TTC549 (cell line): ENCODE results near the gene EXOC6.

ENCODE experiments used
- FAIRE-seq: peaks from 2 replicates; lab custom pipeline; 2012; peaks lifted over from hg19 to GRCh38; lab: Jason Lieb, UNC

The EXOC6 gene

GRCh38 chr10:92848441-92849233 is at the start of gene EXOC6:
TSS of gene EXOC6 (plus strand) at chr10:92848520. CDS start at chr10:92848534, 14 bp downstream.
- FAIRE-seq = no peak

DNA sequence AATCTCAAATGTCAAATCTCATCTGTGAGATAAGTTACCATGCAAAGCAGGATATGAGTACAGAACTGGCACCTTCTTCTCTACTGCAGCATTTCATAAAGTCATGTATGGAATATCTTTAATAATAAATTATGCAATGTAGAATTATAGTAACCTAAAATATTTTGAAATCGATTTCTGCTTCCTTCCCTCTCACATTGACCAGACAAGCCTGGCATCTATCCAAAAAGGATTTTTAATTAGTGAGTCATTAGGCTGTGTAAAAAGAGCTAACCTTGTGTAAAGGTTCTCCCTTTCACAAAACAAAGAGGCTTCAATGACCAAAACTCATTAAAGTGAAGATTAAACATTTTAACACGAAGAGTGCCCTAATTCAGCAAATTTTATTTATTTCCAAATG is 48.8 kb upstream of the EXOC6 start:
- no peak for FAIRE-seq

- FAIRE-seq = no peak
These were observed 48.1 kb upstream of the EXOC6 start for GRCh38 chr10:92800134-92800733.

DNA sequence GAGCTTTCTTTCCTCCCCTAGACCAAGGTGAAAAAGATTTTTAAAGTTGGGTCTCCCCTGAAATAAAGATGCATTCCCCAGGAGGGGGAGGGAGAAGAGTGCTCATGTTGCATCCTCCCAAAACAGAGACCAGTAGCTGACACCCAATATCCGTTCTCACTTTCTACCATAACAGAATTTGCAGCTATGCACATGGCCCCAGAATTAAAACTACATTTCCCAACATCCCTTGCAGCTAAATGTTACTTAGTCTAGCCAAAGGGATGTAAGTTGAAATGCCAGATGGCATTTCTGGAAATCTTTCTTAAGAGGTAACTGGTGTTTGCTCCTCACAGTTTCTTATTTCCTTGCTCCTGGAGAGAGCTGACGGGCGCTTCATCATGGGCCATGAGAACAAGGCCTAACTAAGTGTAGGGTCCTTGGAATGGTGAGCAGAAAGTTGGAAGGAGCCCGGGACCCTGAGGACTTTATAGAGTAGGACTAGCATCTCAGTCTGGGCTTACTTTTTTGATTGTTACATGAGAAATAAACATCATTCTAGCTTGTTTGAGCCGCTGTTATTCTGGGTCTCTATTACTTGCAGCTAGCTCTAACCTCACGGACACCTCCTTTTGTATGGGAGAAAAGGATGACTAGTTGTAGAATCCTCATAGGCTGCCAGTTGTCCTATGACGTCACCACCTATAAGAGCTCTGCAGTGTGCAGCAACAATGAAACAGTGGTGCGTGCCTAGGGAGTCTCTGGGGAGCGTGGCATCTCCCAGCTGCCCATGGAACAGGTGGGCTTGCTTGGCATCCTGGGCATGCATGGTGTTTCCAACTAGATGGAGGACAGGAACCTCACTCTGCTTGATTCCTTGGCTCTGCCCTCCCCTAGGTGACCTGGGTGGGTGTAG is 46.1 kb upstream of the EXOC6 start:
- FAIRE-seq = no peak

GRCh38 chr10:92809840-92810239 is 38.5 kb upstream of the EXOC6 start:
- FAIRE-seq = no peak

DNA sequence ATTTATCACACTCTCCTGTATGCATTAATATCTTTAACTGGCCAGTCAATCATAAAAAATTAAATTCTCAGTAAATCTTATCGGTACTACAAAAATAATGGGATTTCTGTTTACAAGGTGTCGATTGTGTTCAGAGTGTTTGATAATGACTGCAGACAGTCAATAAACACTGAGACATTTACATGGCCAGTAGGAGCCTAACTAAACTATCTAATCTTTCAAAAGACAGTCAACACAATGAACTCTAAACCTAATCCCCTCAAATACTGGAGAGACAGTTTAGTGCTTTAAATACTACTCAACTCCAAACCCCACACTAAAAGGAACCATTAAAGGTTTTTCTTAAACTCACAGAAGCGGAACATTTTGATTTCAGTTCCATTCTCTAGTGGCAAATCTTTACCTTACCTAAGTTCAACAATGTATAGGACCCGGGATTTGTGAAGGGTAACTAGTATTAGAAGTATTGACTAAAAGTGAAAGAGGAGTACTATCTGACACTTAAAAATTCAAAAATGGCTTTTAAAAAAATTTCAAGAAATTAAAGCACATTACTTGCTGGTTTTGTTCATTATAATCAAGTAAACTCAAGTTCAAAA is 37.3 kb upstream of the EXOC6 start:
- FAIRE-seq = no peak

GRCh38 chr10:92811986-92812385 is 36.3 kb upstream of the EXOC6 start:
- no peak for FAIRE-seq

GRCh38 chr10:92813979-92814378 is 34.3 kb upstream of the EXOC6 start:
- FAIRE-seq = no peak

DNA sequence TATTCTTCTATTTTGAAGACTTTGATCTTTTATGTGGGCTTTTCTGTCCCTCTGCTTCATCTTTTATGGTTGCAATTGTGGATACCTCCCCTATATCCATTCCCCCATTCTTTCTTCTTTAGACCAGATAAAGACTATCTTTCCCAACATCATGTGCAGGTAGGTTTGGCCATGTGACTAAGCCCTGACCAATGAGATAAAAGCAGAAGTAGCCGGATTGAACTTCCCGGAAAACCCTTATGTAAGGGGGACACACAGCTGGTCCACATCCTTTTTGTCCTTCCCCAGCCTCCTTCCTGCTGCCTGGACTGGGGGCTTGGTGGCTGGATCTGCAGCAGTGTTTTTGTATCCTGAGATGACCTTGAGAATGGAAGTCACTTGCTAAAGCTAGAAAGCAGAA is 33.5 kb upstream of the EXOC6 start:
- FAIRE-seq = no peak

DNA sequence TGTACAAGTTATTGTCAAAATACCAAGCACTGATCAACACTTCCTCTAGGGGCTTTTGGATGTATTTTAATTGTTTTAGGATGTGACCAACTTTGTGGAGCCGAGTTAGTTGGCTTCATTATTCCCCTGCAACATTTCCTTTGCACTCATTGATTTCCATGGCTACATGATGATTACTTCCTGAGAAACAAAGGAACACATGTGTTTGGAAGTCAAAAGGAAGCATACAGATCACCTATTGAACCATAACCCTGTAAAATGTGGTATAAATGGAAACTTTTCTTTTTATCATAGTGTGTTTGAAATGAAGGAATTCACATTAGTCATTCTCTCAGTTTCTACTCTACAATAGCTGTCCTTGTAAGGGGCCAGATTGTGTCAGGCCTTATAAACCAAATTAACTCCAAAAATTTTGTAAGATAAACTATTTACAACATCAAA is 32.2 kb upstream of the EXOC6 start:
- no peak for FAIRE-seq

DNA sequence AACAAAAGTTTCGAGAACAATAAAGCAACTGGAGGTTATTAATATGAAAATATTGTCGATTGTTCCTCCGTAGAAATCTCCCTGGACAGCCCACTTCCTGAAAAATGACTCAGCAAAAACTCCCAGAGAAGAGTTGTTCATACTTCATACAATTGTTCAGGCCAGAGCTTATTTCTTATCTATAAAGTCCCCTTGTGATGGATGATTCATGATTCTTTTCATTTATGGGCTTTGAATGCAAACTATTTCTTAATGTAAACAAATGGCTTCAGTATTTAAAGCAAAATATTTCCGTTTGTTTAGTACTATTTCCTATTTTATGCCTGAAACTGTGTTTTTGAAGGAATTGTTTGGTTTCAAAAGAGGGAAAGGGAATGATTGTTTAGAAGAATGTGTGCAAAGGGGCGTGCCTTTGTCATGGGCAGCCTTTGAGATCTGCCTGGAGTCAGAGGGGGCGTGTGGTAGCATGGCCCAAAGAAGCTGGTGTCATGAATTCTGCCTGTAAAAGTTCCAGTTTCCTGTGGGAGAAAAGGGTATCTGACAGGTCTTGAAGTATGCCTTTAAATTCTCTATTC is 26.2 kb upstream of the EXOC6 start:
- no peak for FAIRE-seq

DNA sequence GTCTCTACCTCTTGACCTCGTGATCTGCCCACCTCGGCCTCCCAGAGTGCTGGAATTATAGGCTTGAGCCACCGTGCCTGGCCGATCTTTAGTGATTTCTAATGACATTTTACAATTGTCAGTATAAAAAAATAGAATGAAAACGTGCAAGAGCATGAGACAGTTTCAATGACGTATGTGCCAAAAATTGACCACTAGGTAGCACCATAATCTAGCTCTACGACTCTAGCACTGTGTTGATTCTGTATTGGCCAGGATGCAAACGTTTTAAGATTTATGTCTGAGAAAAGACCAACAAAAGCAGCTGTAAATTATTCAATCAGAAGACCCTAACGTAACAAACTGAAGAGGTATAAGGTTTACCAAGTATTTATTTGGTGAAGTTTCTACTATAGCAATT is 25.4 kb upstream of the EXOC6 start:
- no peak for FAIRE-seq

GRCh38 chr10:92826061-92826460 is 22.3 kb upstream of the EXOC6 start:
- no peak for FAIRE-seq

DNA sequence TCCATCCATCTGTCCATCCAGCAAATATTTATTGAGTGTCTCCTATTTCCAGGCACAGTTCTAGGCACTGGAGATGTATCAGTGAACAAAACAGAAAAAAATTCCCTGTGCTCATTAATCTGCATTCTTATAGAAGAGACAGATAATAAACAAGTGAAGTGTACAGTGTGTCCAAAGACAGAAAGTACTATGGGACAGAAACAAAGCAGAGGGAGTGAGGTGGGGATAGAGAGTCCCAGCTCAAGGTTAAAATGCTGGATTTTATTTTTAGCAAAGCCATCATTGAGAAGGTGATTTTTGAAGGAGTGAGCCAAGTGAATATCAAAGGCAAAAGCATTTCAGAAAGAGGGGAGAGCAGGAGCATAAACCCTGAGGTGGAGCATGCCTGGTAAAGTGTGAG is 21.8 kb upstream of the EXOC6 start:
- FAIRE-seq = no peak

DNA sequence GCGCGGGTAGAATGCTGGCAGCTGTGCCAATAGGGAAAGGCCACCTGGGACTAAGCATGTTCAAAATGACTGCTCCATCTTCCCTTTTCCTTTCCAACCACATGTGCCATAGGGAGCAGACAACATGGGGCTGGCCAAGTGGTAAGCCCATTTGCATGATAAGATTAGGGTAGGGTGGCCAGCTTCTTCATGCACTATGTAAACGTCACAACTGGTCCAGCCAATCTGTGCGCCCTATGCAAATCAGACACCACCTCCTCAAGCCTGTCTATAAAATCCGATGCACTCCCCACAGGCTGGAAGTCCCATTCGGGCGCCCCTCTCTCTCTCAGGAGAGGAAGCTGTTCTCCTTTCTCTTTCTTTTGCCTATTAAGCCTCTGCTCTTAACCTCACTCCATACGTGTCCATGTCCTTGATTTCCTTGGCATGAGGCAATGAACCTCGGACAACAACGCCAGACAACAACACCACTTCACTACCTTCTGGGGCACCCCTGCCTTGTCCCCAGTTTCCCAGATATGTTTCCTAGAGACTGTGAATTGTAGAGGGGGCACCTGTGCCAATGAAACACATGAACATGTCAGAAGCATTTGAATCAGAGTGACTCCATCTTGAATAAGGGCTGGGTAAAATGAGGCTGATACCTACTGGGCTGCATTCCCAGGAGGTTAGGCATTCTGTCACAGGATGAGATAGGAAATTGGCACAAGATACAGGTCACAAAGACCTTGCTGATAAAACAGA is 19.1 kb upstream of the EXOC6 start:
- no peak for FAIRE-seq

GRCh38 chr10:92829786-92830377 is 18.4 kb upstream of the EXOC6 start:
- FAIRE-seq = no peak

DNA sequence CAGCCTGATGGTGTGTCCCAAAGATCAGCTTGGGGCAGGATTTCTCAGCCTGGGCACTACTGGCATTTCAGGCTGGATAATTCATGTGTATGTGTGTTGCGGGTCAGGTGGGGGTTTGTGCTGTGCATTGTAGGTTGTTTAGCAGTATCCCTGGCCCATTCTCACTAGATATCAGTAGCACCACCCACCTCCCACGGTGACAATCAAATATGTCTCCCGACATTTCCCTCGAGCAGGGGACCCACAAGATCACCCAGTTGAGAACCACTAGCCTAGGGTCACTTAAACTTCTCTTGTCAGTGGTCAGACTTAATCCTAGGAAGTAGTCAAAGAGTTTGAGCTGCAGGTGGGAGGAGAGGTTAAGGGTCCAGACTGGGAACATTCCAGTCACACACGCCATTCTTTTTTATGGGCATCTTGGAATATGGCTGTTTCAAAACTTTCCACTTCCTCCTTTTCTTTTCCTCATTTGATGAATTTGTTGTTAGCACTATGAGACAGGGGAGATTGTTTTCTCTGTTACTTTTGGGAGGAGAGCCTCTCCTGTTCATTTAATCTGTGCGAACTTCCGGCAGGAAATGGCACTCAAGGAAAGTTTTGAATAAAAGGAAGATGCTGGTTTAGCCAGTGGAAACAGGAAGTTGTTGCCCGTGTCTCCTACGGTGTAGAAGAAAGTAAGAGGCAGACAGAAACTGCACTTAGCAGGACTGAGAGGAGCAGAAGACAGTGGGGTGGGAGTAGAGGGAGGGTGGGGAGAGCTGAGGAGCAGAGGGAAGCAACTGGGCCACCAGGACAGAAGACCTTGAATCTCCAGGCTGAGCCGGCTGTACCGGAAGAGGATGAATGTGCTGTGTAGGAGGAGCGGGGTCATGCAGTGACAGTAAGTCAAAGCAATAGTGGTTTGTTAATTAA is 17.6 kb upstream of the EXOC6 start:
- FAIRE-seq = no peak

DNA sequence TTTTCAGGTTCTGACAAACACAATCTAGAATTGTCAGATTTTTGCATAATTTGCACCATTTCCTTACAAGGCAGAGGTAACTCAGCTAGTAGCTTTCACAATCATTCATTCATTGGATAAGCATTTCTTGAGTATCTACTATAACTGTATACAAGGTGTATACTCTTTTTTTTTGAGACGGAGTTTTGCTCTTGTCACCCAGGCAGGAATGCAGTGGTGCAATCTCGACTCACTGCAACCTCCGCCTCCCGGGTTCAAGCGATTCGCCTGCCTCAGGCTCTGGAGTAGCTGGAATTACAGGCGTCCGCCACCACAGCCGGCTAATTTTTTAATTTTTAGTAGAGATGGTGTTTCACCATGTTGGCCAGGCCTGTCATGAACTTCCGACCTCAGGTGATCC is 16.2 kb upstream of the EXOC6 start:
- FAIRE-seq = no peak

GRCh38 chr10:92832998-92833650 is 15.2 kb upstream of the EXOC6 start:
- no peak for FAIRE-seq
